Hepatocyte (in vitro differentiated cells): ENCODE data around the gene FGF12.

Source experiments
- EZH2phosphoT487 ChIP-seq: fragments of 200-600 bp; sonication (generic); IDR thresholded peaks from one replicate; pipeline ENCODE4 v1.6.1; 2018; ENCODE audit warnings: antibody characterized with exemption, mild to moderate bottlenecking, low read depth, moderate library complexity; ENCODE audit not compliant: unreplicated experiment, severe bottlenecking
- TF ChIP-seq, protein P1 (sequence below): fragments of 200-600 bp; sonication (generic); IDR thresholded peaks from 2 replicates; pipeline ENCODE4 v1.5.1; 2016; ENCODE audit warnings: antibody characterized with exemption, mild to moderate bottlenecking; ENCODE audit not compliant: poor library complexity

DNA sequence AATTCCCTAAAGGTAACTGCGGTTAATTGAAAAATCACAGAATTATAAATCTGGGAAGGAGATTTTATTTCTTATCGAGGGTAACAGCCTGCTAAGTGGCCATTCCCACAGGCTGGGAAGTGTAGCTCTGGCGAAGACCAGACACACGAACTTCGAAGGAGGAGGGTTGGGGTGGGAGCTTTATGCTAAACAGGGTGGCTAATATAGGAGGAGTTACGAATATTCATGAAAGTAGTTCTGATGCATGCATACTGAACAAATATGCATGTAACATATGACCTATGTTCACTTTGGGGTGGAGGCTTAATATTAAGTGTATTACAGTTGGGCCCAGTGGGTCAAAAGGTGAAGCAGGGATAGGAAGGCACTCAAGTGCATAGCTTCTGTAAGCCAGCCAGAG lies 221.6 kb downstream of the FGF12 start:
- TF ChIP-seq, protein P1, sequence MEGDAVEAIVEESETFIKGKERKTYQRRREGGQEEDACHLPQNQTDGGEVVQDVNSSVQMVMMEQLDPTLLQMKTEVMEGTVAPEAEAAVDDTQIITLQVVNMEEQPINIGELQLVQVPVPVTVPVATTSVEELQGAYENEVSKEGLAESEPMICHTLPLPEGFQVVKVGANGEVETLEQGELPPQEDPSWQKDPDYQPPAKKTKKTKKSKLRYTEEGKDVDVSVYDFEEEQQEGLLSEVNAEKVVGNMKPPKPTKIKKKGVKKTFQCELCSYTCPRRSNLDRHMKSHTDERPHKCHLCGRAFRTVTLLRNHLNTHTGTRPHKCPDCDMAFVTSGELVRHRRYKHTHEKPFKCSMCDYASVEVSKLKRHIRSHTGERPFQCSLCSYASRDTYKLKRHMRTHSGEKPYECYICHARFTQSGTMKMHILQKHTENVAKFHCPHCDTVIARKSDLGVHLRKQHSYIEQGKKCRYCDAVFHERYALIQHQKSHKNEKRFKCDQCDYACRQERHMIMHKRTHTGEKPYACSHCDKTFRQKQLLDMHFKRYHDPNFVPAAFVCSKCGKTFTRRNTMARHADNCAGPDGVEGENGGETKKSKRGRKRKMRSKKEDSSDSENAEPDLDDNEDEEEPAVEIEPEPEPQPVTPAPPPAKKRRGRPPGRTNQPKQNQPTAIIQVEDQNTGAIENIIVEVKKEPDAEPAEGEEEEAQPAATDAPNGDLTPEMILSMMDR: no peak
- no peak for TF ChIP-seq EZH2phosphoT487
